Astrocyte of the cerebellum (primary cell): ENCODE data around the gene FDXR.
A peak's percentile ranks its signal among the peaks of the same experiment; 100 is the strongest.

ENCODE experiments used
- DNase-seq: peaks from one replicate; pipeline ENCODE4 v3.0.0-alpha.2; 2011; ENCODE audit warnings: low read depth
- H3K4me3 ChIP-seq: 2 replicates; pipeline ENCODE4 v1.5.1; 2011; ENCODE audit warnings: mild to moderate bottlenecking, low read depth, low read length, moderate library complexity
- in situ Hi-C: cut with HindIII; loops from 2 replicates; pipeline ENCODE4 v1.10.0; 2017; ENCODE audit warnings: low sequenced_read_pairs
- TF ChIP-seq, protein P1 (sequence below): IDR thresholded peaks from 2 replicates; pipeline ENCODE4 v1.5.1; 2012; ENCODE audit warnings: low read length, low read depth, moderate library complexity, mild to moderate bottlenecking; ENCODE audit errors: missing control alignments

The FDXR gene

DNA sequence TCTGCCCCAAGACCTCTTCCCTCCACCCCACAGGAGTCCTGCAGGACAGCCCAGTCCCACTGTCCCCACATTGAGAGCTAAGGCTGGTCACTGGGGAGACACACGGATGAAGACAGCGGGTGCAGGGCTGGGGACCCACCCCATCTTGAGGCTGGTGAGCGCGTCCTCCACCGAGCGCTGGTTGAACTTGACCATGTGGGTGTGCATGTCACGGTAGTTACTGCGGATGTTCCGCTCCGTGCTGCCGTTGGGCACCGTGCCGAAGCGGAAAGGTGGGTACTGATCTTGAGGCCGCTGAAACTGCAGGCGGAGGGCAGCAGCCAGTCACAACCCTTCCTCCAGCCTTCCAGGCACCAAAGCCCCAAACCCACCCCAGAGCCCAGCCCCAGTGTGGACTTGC, 26.2 kb downstream of the FDXR start:
- in situ Hi-C loops: no loop called here
- TF ChIP-seq, protein P1, sequence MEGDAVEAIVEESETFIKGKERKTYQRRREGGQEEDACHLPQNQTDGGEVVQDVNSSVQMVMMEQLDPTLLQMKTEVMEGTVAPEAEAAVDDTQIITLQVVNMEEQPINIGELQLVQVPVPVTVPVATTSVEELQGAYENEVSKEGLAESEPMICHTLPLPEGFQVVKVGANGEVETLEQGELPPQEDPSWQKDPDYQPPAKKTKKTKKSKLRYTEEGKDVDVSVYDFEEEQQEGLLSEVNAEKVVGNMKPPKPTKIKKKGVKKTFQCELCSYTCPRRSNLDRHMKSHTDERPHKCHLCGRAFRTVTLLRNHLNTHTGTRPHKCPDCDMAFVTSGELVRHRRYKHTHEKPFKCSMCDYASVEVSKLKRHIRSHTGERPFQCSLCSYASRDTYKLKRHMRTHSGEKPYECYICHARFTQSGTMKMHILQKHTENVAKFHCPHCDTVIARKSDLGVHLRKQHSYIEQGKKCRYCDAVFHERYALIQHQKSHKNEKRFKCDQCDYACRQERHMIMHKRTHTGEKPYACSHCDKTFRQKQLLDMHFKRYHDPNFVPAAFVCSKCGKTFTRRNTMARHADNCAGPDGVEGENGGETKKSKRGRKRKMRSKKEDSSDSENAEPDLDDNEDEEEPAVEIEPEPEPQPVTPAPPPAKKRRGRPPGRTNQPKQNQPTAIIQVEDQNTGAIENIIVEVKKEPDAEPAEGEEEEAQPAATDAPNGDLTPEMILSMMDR: no peak
- no peak for DNase-seq
- no peak overlapping the region for H3K4me3 ChIP-seq

DNA sequence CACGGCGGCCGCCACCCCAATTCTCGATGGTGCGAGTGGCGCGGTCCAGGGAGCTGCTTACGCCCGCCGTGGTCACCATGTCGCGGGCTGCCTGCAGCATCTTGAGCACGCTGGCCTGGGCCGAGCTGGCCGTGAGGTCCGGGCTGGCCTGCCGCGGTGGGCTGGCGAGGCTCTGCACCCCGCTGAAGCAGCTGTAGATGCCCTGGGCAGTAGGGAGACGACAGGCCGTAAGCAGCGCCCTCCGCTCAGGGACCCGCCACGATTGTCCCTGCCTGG, 29.5 kb downstream of the FDXR start:
- no peak overlapping the region for H3K4me3 ChIP-seq
- in situ Hi-C loops: no loop called here
- TF ChIP-seq, protein P1: no peak
- no peak for DNase-seq

DNA sequence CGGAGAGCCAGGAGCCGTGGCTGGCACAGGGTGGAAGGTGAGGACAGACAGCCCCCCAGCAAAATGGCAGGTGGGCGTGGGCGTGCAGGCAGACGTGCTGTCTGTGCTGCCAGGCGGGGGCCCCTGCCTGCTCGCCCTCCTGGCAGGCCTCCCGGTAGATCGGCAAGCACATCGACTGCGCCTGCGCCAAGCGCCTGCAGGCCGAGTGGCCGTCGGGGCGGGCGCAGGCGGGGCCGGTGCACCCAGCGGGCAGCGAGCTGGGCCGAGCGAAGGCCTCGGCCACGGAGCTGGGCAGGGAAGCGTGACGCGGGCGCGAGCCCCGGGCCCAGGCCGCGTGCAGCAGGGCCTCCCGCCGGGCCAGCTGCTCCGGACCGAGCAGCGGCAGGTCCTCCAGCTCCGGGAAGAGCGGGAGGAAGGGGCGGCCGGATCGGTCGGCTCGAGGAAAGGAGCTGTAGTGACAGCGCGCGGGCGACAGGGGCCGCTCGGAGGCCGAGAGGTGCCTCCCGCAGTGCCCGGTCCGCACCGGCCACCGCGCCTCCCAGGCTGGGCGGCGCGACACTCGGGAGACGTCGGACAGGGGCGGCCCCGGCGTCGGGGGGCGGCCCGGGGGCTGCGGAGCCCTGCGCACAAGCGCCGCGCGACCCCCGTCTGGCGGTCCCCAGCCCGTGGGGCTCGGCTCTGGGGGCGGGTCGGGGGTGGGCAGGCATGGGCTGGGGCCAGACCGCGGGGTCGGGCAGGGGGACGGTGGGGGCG, 30.0 kb downstream of the FDXR start:
- TF ChIP-seq, protein P1: peak; percentile 27
- peak overlapping the region; percentile 26 for H3K4me3 ChIP-seq
- no peak for DNase-seq
- in situ Hi-C loops: no loop called here

GRCh38 chr17:74842146-74842598, 30.6 kb downstream of the FDXR start:
- no peak overlapping the region for H3K4me3 ChIP-seq
- no peak for DNase-seq
- in situ Hi-C loops: no loop called here
- TF ChIP-seq, protein P1: no peak

DNA sequence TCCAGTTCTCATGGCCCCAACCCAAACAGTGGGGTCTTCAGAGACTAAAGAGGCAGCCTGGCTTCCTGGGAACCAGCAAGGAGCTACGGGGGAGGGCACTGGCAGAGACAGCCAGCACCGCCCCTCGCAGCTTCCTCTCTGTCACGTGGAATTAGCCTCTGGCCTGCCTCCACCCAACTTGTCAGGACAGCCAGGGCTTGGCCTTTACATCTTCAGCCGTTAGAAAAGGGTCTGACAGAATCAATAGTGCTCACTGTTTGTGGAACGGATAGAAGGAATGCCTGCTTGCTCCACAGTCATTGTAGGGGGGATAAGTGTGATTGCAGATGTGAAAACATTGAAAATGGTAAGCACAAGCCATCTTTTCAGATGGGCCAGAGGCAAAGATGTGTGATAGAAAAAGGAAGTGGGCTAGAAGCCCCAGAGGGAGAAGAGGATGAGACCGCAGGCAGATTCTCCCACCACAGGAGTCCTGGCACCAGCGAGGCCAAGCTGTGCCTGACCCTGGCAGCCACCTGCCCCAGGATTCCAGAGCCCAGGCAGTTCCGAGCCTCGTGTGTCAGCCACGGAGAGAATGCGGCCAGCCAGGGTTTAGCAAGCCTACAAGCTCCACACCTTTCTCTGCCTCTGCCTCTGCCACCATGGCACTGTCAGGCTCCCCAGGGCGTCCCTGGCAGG, 31.7 kb downstream of the FDXR start:
- in situ Hi-C loops: no loop called here
- TF ChIP-seq, protein P1: no peak
- no peak for DNase-seq
- no peak overlapping the region for H3K4me3 ChIP-seq

- in situ Hi-C loops: no loop called here
- no peak for DNase-seq
- no peak overlapping the region for H3K4me3 ChIP-seq
- TF ChIP-seq, protein P1: no peak
Measured at GRCh38 chr17:74839990-74840852, 32.6 kb downstream of the FDXR start.
